GM12865 (cell line): Measurements from ENCODE around the gene CALML3.

Source experiments
- DNase-seq: peaks from one replicate; pipeline ENCODE4 v3.0.0; 2010; ENCODE audit warnings: low read depth
- H3K4me3 ChIP-seq: 2 replicates; pipeline ENCODE4 v1.5.1; 2011; ENCODE audit warnings: mild to moderate bottlenecking, low read depth, low read length, control low read depth
- CTCF ChIP-seq: IDR thresholded peaks from 2 replicates; pipeline ENCODE4 v1.5.1; 2011; ENCODE audit warnings: low read length, control low read depth, low read depth, inconsistent platforms; ENCODE audit not compliant: insufficient read depth; ENCODE audit errors: missing control alignments

Gene CALML3

GRCh38 chr10:5512881-5513612 is 11.7 kb upstream of the CALML3 start:
- H3K4me3 ChIP-seq: no peak overlapping the region
- no peak for DNase-seq
- no peak for TF ChIP-seq CTCF

DNA sequence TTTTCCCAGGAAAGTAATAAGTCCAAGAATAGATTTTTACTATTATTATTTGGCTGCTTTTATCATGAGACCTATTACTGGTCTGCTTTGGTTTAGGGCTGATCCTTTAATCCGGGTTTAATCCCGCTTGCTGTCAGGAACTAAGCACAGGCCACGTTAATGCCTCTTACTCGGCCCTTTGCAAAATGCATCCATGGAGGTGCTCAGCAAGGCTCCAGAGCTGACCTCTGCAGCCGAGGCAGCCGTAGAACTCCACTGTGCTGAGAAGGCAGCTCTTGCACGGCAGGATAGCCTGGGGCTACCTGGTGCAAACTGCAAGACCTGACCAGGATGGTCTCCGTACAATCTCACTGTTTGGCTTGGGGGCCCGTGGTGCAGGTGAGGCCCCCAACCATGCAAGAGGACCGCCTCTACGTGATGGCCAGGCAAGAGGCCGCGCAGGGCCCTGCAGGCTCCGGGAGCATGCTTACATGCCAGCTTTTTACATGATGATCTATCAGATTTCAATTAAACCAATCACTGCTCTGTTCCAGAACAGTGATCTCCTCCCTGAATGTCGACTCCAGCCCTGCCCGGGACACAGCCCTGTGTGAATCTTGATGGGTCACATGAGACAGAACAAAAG is 10.4 kb upstream of the CALML3 start:
- no peak for DNase-seq
- H3K4me3 ChIP-seq: no peak overlapping the region
- no peak for TF ChIP-seq CTCF

GRCh38 chr10:5515948-5516761 is 8.6 kb upstream of the CALML3 start:
- no peak for TF ChIP-seq CTCF
- H3K4me3 ChIP-seq: no peak overlapping the region
- DNase-seq: no peak

DNA sequence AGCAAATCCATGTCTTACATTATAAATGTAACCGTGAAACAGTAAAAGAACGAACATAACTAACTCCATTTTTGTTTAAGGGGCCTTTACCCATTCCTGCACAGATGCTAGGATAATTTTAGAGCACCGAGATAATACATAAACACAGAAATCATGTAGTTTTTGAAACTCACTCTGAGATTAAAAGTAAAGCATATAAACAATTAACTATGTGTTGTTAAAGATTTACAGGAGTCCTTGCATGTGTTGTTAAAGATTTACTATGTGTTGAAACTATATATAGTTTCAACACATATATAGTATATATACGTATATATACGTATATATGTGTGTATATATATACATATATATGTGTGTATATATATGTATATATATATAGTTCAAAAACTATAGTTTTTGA is 7.2 kb upstream of the CALML3 start:
- no peak for TF ChIP-seq CTCF
- H3K4me3 ChIP-seq: no peak overlapping the region
- DNase-seq: no peak

- DNase-seq: no peak
- no peak overlapping the region for H3K4me3 ChIP-seq
- no peak for TF ChIP-seq CTCF
These were observed 6.6 kb upstream of the CALML3 start for GRCh38 chr10:5518143-5518542.

- DNase-seq: no peak
- no peak overlapping the region for H3K4me3 ChIP-seq
- no peak for TF ChIP-seq CTCF
These were observed 5.7 kb upstream of the CALML3 start for GRCh38 chr10:5519054-5519453.
